ENCODE data around the gene ADAP1. TPM values are rescaled to one million over a fixed set of nuclear protein-coding genes. Genes with fewer than 3 reads are reported as not detected.

Gene ADAP1
- total and polyA plus RNA-seq, 2 of the 13 experiments (the other 11 are each of a cell fraction or from before 2014, with no cell fraction given): 10.5 to 24.6 TPM

DNA sequence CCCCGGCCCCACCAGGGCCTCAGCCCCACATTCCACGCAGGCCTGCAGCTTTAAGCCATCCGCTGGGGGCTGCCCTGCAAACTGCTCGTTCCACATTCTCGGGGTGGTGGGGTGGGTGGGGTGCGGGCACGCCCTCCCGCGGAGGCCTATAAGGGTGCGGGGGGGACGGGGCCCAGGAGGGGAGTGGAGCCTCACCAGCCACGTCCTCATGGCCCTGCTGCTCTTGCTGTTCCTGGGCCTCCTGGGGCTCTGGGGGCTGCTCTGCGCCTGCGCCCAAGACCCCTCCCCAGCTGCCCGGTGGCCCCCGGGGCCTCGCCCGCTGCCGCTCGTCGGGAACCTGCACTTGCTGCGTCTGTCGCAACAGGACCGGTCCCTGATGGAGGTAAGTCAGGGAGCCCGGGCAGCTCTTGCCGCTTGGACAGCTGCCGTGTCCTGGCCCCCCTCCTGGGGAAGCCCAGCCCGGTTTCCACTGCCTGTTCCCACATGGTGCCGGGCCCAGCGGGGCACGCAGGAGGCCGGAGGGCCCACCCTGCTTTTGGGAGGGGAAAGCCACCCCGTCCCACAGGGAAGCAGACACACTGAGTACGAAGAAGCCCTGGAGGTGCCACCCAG, 28.6 kb upstream of the ADAP1 start, which contains the start of gene CYP2W1 (continued):
- TF ChIP-seq EP300 (IDR thresholded peaks at IDR 0.05; ENCODE audit: low read depth in 2 of 2, low read length in 2 of 2): no peak
- TF ChIP-seq EP300 (CRISPR knock-in tag; IDR thresholded peaks at IDR 0.05; ENCODE audit: borderline replicate concordance): no peak
- TF ChIP-seq SATB2 (CRISPR knock-in tag; IDR thresholded peaks at IDR 0.05): no peak; the same call in 1 of the 2 replicates
- peak; percentile 53; the same call in 1 of the 2 replicates for TF ChIP-seq ZNF256 (CRISPR knock-in tag; conservative IDR thresholded peaks at IDR 0.05)
- peak; percentile 92; the same call in 1 of the 2 replicates for TF ChIP-seq CHD4 (IDR thresholded peaks at IDR 0.05; ENCODE audit: borderline replicate concordance, low read length)
- TF ChIP-seq RXRB (CRISPR knock-in tag; IDR thresholded peaks at IDR 0.05; ENCODE audit: borderline replicate concordance): 0 out of 2 replicates have a peak, but pooled peaks have one; percentile 10
- TF ChIP-seq POLR2G (IDR thresholded peaks at IDR 0.05; ENCODE audit: low read depth, low read length): peak; percentile 69
- TF ChIP-seq ZNF34 (CRISPR knock-in tag; IDR thresholded peaks at IDR 0.05; ENCODE audit: borderline replicate concordance): no peak
- no peak for TF ChIP-seq ZNF260 (CRISPR knock-in tag; IDR thresholded peaks at IDR 0.05; ENCODE audit: borderline replicate concordance, low read depth)
- no peak for TF ChIP-seq ZNF557 (CRISPR knock-in tag; IDR thresholded peaks at IDR 0.05)
- TF ChIP-seq CC2D1A (CRISPR knock-in tag; IDR thresholded peaks at IDR 0.05): no peak
- no peak for TF ChIP-seq NONO (IDR thresholded peaks at IDR 0.05)
- peak; percentile 87 for TF ChIP-seq NONO (CRISPR knock-in tag; conservative IDR thresholded peaks at IDR 0.05)
- TF ChIP-seq CENPBD1 (CRISPR knock-in tag; IDR thresholded peaks at IDR 0.05; ENCODE audit: borderline replicate concordance, low read depth): no peak
- TF ChIP-seq TFE3 (CRISPR knock-in tag; IDR thresholded peaks at IDR 0.05): no peak
- peak; percentile 44; the same call in 1 of the 2 replicates for TF ChIP-seq FOXO1 (CRISPR knock-in tag; IDR thresholded peaks at IDR 0.05)
- 0 out of 2 replicates have a peak, but pooled peaks have one; percentile 4 for TF ChIP-seq CREM (IDR thresholded peaks at IDR 0.05)
- TF ChIP-seq CREM (CRISPR knock-in tag; IDR thresholded peaks at IDR 0.05): no peak
- TF ChIP-seq, protein P1, sequence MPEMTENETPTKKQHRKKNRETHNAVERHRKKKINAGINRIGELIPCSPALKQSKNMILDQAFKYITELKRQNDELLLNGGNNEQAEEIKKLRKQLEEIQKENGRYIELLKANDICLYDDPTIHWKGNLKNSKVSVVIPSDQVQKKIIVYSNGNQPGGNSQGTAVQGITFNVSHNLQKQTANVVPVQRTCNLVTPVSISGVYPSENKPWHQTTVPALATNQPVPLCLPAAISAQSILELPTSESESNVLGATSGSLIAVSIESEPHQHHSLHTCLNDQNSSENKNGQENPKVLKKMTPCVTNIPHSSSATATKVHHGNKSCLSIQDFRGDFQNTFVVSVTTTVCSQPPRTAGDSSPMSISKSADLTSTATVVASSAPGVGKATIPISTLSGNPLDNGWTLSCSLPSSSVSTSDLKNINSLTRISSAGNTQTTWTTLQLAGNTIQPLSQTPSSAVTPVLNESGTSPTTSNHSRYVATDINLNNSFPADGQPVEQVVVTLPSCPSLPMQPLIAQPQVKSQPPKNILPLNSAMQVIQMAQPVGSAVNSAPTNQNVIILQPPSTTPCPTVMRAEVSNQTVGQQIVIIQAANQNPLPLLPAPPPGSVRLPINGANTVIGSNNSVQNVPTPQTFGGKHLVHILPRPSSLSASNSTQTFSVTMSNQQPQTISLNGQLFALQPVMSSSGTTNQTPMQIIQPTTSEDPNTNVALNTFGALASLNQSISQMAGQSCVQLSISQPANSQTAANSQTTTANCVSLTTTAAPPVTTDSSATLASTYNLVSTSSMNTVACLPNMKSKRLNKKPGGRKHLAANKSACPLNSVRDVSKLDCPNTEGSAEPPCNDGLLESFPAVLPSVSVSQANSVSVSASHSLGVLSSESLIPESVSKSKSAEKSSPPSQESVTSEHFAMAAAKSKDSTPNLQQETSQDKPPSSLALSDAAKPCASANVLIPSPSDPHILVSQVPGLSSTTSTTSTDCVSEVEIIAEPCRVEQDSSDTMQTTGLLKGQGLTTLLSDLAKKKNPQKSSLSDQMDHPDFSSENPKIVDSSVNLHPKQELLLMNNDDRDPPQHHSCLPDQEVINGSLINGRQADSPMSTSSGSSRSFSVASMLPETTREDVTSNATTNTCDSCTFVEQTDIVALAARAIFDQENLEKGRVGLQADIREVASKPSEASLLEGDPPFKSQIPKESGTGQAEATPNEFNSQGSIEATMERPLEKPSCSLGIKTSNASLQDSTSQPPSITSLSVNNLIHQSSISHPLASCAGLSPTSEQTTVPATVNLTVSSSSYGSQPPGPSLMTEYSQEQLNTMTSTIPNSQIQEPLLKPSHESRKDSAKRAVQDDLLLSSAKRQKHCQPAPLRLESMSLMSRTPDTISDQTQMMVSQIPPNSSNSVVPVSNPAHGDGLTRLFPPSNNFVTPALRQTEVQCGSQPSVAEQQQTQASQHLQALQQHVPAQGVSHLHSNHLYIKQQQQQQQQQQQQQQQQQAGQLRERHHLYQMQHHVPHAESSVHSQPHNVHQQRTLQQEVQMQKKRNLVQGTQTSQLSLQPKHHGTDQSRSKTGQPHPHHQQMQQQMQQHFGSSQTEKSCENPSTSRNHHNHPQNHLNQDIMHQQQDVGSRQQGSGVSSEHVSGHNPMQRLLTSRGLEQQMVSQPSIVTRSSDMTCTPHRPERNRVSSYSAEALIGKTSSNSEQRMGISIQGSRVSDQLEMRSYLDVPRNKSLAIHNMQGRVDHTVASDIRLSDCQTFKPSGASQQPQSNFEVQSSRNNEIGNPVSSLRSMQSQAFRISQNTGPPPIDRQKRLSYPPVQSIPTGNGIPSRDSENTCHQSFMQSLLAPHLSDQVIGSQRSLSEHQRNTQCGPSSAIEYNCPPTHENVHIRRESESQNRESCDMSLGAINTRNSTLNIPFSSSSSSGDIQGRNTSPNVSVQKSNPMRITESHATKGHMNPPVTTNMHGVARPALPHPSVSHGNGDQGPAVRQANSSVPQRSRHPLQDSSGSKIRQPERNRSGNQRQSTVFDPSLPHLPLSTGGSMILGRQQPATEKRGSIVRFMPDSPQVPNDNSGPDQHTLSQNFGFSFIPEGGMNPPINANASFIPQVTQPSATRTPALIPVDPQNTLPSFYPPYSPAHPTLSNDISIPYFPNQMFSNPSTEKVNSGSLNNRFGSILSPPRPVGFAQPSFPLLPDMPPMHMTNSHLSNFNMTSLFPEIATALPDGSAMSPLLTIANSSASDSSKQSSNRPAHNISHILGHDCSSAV (CRISPR knock-in tag; IDR thresholded peaks at IDR 0.05; ENCODE audit: borderline replicate concordance): no peak
